Activated CD4-positive, alpha-beta memory T cell treated with anti-CD3 and anti-CD28 coated beads for 36 hours (primary cell): ENCODE measurements around the gene CEP85L. TPM values are rescaled to one million over a fixed set of nuclear protein-coding genes. Genes with fewer than 3 reads are reported as not detected.

ENCODE experiments used
- CTCF ChIA-PET: fragments of 350-600 bp; sonication (Branson Sonifier 250); formaldehyde crosslinking; loops from one replicate; lab custom pipeline; 2021; ENCODE audit warnings: antibody characterized with exemption, inconsistent platforms; lab: Charles Lee
- POLR2A ChIA-PET: fragments of 350-600 bp; sonication (Branson Sonifier 250); formaldehyde crosslinking; loops from one replicate; lab custom pipeline; 2021; ENCODE audit warnings: antibody characterized with exemption; lab: Charles Lee
- DNase-seq: peaks from one replicate; pipeline ENCODE4 v3.0.0-alpha.2; 2020
- H3K27ac Mint-ChIP-seq: one replicate; pipeline ENCODE4 v1.8.0; 2021; ENCODE audit warnings: mixed read lengths
- H3K27me3 Mint-ChIP-seq: one replicate; pipeline ENCODE4 v1.8.0; 2021; ENCODE audit warnings: mixed read lengths
- H3K36me3 Mint-ChIP-seq: one replicate; pipeline ENCODE4 v1.8.0; 2021; ENCODE audit warnings: mixed read lengths
- H3K4me1 Mint-ChIP-seq: one replicate; pipeline ENCODE4 v1.8.0; 2021; ENCODE audit warnings: low read depth, mixed read lengths
- H3K4me3 Mint-ChIP-seq: one replicate; pipeline ENCODE4 v1.8.0; 2021; ENCODE audit warnings: mild to moderate bottlenecking, mixed read lengths
- H3K9me3 Mint-ChIP-seq: one replicate; pipeline ENCODE4 v1.8.0; 2021; ENCODE audit warnings: mixed read lengths
- intact Hi-C: fragments of 100-400 bp; cut with micrococcal nuclease; formaldehyde crosslinking; loops from one replicate; pipeline ENCODE4 v1.15.1; 2023
- total RNA-seq, 2 experiments: library from RNA; stranded (reverse); gene quantifications; one replicate each; pipeline ENCODE4 v1.2.3, GENCODE V29; 2021

Gene CEP85L
- total RNA-seq, 2 experiments from 2014 or later, result 21.1 to 23.3 TPM

GRCh38 chr6:118677193-118677592, 25.8 kb upstream of the CEP85L start:
- ChIA-PET CTCF (interaction anchor here (0.5 to 0.8 kb wide), 2 partner anchors 13 to 25 kb away, joined by 3 read pairs; no protein-coding TSS in a partner anchor), POLR2A (no interaction called here)
- no peak overlapping the region for H3K4me3 Mint-ChIP-seq
- H3K36me3 Mint-ChIP-seq, result peaks cover 4% of the 10 kb centered on the region
- no peaks in the 10 kb centered on the region for H3K27me3 Mint-ChIP-seq
- H3K4me1 Mint-ChIP-seq, result peaks cover 41% of the 10 kb centered on the region
- DNase-seq, result no peak
- intact Hi-C loops, result no loop called here
- H3K9me3 Mint-ChIP-seq, result no peaks in the 10 kb centered on the region
- no peak overlapping the region for H3K27ac Mint-ChIP-seq

DNA sequence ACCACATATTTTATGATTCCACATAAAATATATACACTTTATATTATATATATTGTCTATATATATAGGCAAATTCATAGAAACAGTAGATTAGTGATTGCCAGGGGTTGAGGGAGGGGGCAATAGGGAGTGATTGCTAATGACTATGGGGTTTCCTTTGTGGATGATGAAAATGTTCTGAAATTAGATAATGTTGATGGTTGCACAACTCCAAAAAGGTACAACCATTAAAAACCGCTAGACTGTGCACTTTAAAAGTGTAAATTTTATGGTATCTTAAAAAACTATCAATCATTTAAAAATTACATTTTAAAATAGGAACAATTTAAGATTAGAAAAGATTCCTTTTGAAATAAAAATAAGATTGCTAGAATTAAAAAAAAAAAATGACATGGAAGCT, 23.8 kb upstream of the CEP85L start:
- Mint-ChIP-seq H3K9me3 (no peaks in the 10 kb centered on the region), H3K36me3 (peaks cover 4% of the 10 kb centered on the region), H3K4me3 (no peak overlapping the region), H3K4me1 (peaks cover 37% of the 10 kb centered on the region), H3K27ac (no peak overlapping the region), H3K27me3 (no peaks in the 10 kb centered on the region)
- POLR2A ChIA-PET, result no interaction called here
- CTCF ChIA-PET, result interaction anchor here (0.6 kb wide), 1 partner anchor 204 kb away, joined by 3 read pairs; no protein-coding TSS in a partner anchor
- intact Hi-C loops, result no loop called here
- DNase-seq, result no peak

- no peaks in the 10 kb centered on the region for H3K27me3 Mint-ChIP-seq
- no peak overlapping the region for H3K4me3 Mint-ChIP-seq
- ChIA-PET POLR2A (no interaction called here), CTCF (interaction anchor here (0.6 kb wide), 1 partner anchor 37 kb away, joined by 4 read pairs; no protein-coding TSS in a partner anchor)
- DNase-seq, result no peak
- peaks cover 39% of the 10 kb centered on the region for H3K4me1 Mint-ChIP-seq
- intact Hi-C loops, result no loop called here
- H3K27ac Mint-ChIP-seq, result no peak overlapping the region
- no peaks in the 10 kb centered on the region for H3K9me3 Mint-ChIP-seq
- peaks cover 4% of the 10 kb centered on the region for H3K36me3 Mint-ChIP-seq
Observed at GRCh38 chr6:118674772-118675171, 23.4 kb upstream of the CEP85L start.

GRCh38 chr6:118672678-118673077, 21.3 kb upstream of the CEP85L start:
- Mint-ChIP-seq H3K4me1 (peaks cover 48% of the 10 kb centered on the region), H3K4me3 (no peak overlapping the region), H3K36me3 (peaks cover 2% of the 10 kb centered on the region), H3K9me3 (no peaks in the 10 kb centered on the region), H3K27me3 (no peaks in the 10 kb centered on the region), H3K27ac (no peak overlapping the region)
- POLR2A ChIA-PET, result interaction anchor here (0.6 kb wide), 1 partner anchor 40 kb away, joined by 3 read pairs; no protein-coding TSS in a partner anchor
- no peak for DNase-seq
- CTCF ChIA-PET, result interaction anchor here (1.3 to 1.4 kb wide), 2 partner anchors 11 to 107 kb away, joined by 3 read pairs; no protein-coding TSS in a partner anchor
- intact Hi-C loops, result no loop called here

DNA sequence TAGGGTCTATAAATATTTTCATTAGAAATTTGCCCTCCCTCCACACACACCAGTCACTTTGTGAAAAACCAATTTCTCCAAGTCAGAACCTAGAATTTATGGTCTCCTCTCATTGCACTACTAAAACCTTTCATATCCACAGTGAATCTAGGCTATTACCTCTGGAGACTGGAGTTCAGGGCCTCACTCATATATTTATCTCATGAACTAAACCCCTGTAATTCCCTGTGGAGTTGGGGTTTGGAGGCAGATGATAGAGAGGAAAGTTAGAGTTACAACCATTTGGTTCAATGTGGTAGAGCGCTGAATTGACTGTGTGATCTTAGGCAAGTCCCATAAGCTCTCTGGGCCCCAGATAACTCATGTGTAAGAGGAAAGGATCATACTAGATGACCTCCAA, 18.2 kb upstream of the CEP85L start:
- H3K9me3 Mint-ChIP-seq, result no peaks in the 10 kb centered on the region
- no peak overlapping the region for H3K27ac Mint-ChIP-seq
- no peaks in the 10 kb centered on the region for H3K27me3 Mint-ChIP-seq
- H3K36me3 Mint-ChIP-seq, result peaks cover 2% of the 10 kb centered on the region
- CTCF ChIA-PET, result interaction anchor here (0.8 to 1.2 kb wide), 2 partner anchors 14 to 43 kb away, joined by 3 to 5 read pairs; no protein-coding TSS in a partner anchor
- no peak for DNase-seq
- intact Hi-C loops, result no loop called here
- POLR2A ChIA-PET, result no interaction called here
- H3K4me3 Mint-ChIP-seq, result no peak overlapping the region
- H3K4me1 Mint-ChIP-seq, result peaks cover 74% of the 10 kb centered on the region

- ChIA-PET CTCF (interaction anchor here (0.8 to 1.2 kb wide), 2 partner anchors 15 to 43 kb away, joined by 3 to 5 read pairs; no protein-coding TSS in a partner anchor), POLR2A (interaction anchor here (1.0 kb wide), 1 partner anchor 40 kb away, joined by 3 read pairs; no protein-coding TSS in a partner anchor)
- intact Hi-C loops, result loop anchor here (1.0 kb wide), 1 partner anchor 10 kb away; no protein-coding TSS in a partner anchor
- Mint-ChIP-seq H3K9me3 (no peaks in the 10 kb centered on the region), H3K27ac (no peak overlapping the region), H3K36me3 (peaks cover 4% of the 10 kb centered on the region), H3K4me3 (no peak overlapping the region), H3K27me3 (no peaks in the 10 kb centered on the region), H3K4me1 (peaks cover 79% of the 10 kb centered on the region)
- DNase-seq, result no peak
Observed at GRCh38 chr6:118668761-118669385, 17.5 kb upstream of the CEP85L start.

GRCh38 chr6:118667988-118668387, 16.6 kb upstream of the CEP85L start:
- no peaks in the 10 kb centered on the region for H3K9me3 Mint-ChIP-seq
- ChIA-PET POLR2A (interaction anchor here (0.9 to 1.0 kb wide), 2 partner anchors 12 to 41 kb away, joined by 3 read pairs; no protein-coding TSS in a partner anchor), CTCF (no interaction called here)
- no peak overlapping the region for H3K4me3 Mint-ChIP-seq
- no peak for DNase-seq
- intact Hi-C loops, result loop anchor here (1.0 kb wide), 1 partner anchor 11 kb away; no protein-coding TSS in a partner anchor
- H3K36me3 Mint-ChIP-seq, result peaks cover 3% of the 10 kb centered on the region
- no peaks in the 10 kb centered on the region for H3K27me3 Mint-ChIP-seq
- H3K27ac Mint-ChIP-seq, result no peak overlapping the region
- peaks cover 77% of the 10 kb centered on the region for H3K4me1 Mint-ChIP-seq

DNA sequence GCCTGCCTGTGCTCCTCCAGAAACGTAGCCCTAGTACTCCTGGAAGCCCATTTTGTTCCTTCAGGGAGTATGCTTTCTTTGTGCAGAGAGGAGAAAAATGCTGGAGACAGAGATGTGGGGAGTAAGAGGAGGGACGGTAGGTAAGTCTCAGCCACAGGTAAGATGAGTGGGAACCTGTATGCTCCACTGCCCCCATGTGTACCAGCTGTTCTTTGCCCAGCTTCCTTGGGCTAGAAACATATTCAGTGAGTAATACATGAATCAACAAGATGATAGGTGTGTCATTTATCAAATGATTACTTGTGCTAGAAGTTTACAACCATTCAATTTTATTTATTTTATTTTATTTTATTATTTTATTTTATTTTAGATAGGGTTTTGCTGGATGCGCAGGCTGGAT, 13.6 kb upstream of the CEP85L start:
- H3K36me3 Mint-ChIP-seq, result peaks cover 9% of the 10 kb centered on the region
- H3K9me3 Mint-ChIP-seq, result no peaks in the 10 kb centered on the region
- intact Hi-C loops, result loop anchor here (2.0 kb wide), 1 partner anchor 14 kb away; no protein-coding TSS in a partner anchor
- H3K27ac Mint-ChIP-seq, result peak overlapping the region; percentile 93
- H3K27me3 Mint-ChIP-seq, result no peaks in the 10 kb centered on the region
- CTCF ChIA-PET, result interaction anchor here (0.8 to 1.4 kb wide), 3 partner anchors 9 to 13 kb away, joined by 3 to 8 read pairs (median 3); partner anchors contain the start of gene CEP85L
- peak overlapping the region; percentile 86 for H3K4me3 Mint-ChIP-seq
- H3K4me1 Mint-ChIP-seq, result peaks cover 76% of the 10 kb centered on the region
- POLR2A ChIA-PET, result interaction anchor here (0.9 to 2.2 kb wide), 3 partner anchors 13 to 45 kb away, joined by 3 to 10 read pairs (median 9); partner anchors contain the start of gene CEP85L
- DNase-seq, result peak; percentile 44

GRCh38 chr6:118663993-118664985, 12.9 kb upstream of the CEP85L start:
- ChIA-PET CTCF (interaction anchor here (0.8 to 1.4 kb wide), 3 partner anchors 13 to 98 kb away, joined by 3 to 8 read pairs (median 3); partner anchors contain the start of gene CEP85L), POLR2A (interaction anchor here (0.9 to 2.2 kb wide), 3 partner anchors 13 to 45 kb away, joined by 3 to 10 read pairs (median 9); partner anchors contain the start of gene CEP85L)
- Mint-ChIP-seq H3K9me3 (no peaks in the 10 kb centered on the region), H3K4me3 (peak overlapping the region; percentile 86), H3K27me3 (no peaks in the 10 kb centered on the region), H3K36me3 (peaks cover 9% of the 10 kb centered on the region), H3K27ac (peak overlapping the region; percentile 93), H3K4me1 (peaks cover 76% of the 10 kb centered on the region)
- DNase-seq, result no peak
- intact Hi-C loops, result loop anchor here (1.0 to 2.0 kb wide), 4 partner anchors 12 to 62 kb away; no protein-coding TSS in a partner anchor

- no peak overlapping the region for H3K4me3 Mint-ChIP-seq
- intact Hi-C loops, result no loop called here
- CTCF ChIA-PET, result no interaction called here
- H3K4me1 Mint-ChIP-seq, result peaks cover 68% of the 10 kb centered on the region
- no peaks in the 10 kb centered on the region for H3K9me3 Mint-ChIP-seq
- POLR2A ChIA-PET, result interaction anchor here (0.9 kb wide), 1 partner anchor 44 kb away, joined by 3 read pairs; no protein-coding TSS in a partner anchor
- no peak overlapping the region for H3K27ac Mint-ChIP-seq
- DNase-seq, result no peak
- no peaks in the 10 kb centered on the region for H3K27me3 Mint-ChIP-seq
- H3K36me3 Mint-ChIP-seq, result peaks cover 9% of the 10 kb centered on the region
Observed at GRCh38 chr6:118661831-118662230, 10.4 kb upstream of the CEP85L start.

- Mint-ChIP-seq H3K36me3 (peaks cover 9% of the 10 kb centered on the region), H3K9me3 (no peaks in the 10 kb centered on the region), H3K4me1 (peaks cover 68% of the 10 kb centered on the region), H3K27me3 (no peaks in the 10 kb centered on the region), H3K4me3 (peak overlapping the region; percentile 33), H3K27ac (peak overlapping the region; percentile 82)
- DNase-seq, result peak; percentile 54
- ChIA-PET CTCF (interaction anchor here (0.6 to 3.1 kb wide), 2 partner anchors 18 to 49 kb away, joined by 3 to 12 read pairs; no protein-coding TSS in a partner anchor), POLR2A (interaction anchor here (1.1 to 1.5 kb wide), 3 partner anchors 27 to 52 kb away, joined by 3 to 7 read pairs (median 3); no protein-coding TSS in a partner anchor)
- intact Hi-C loops, result no loop called here
Observed at GRCh38 chr6:118660218-118660569, 8.8 kb upstream of the CEP85L start.
